GM18519 (cell line): ENCODE results near the gene CCDC174.
"Not testable (repeated sequence)": the region's sequence is repeated elsewhere in the genome, so short reads cannot be mapped to it uniquely, and the experiment has no call there.

Source experiments
- ATAC-seq: cut with Tn5 transposase; IDR thresholded peaks from one replicate; pipeline ENCODE4 v1.9.1; 2021; ENCODE audit warnings: mild to moderate bottlenecking, moderate library complexity; ENCODE audit not compliant: unreplicated experiment, low FRiP score

CCDC174 gene

GRCh38 chr3:14651440-14652251, at the start of gene CCDC174:
TSS of gene CCDC174 (plus strand) at chr3:14651762. CDS start at chr3:14651837, 75 bp downstream.
- peak; percentile 98 for ATAC-seq

DNA sequence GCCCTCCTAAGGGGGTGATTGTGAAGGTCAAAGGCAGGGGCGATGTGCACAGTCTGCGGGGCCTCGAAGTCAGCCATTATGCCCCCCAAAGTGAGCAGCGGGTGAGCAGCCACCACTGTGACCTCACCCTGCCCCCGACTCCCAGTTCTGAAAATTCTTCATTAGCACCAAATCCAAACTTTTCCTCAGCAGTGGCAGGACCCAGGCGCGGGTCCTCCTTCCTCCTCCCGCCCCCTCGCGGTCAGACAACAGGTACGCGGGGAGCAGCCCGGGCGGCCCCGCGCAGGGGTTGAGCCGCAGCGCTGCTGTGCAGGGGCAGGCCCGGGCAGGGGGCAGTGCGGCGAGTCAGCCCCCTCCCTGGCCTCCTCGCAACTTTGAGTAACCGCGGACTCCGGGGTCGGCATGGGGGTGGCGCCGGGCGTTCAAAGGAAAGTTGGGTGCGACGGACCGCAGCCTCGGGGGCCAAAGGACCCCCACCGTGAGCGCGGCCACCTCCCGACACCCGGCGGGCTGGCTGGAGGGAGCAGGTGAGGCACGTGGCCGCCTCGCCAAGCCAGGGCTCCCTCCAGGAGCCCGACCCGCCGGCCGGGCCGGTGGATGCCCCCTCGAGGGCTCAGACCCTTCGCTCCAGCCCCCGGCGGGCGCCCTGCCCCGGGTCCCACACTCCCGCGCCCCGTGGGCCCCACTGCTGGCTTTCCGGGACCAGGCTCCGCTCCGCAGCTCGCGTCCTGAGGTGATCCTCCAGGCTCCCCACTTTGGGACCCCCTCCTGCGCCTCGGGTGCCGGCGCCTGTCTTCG, 49.4 kb upstream of the CCDC174 start:
- no peak for ATAC-seq

- ATAC-seq: no peak
Measured at GRCh38 chr3:14602804-14603644, 48.5 kb upstream of the CCDC174 start.

- no peak for ATAC-seq
Measured at GRCh38 chr3:14605067-14605466, 46.5 kb upstream of the CCDC174 start.

DNA sequence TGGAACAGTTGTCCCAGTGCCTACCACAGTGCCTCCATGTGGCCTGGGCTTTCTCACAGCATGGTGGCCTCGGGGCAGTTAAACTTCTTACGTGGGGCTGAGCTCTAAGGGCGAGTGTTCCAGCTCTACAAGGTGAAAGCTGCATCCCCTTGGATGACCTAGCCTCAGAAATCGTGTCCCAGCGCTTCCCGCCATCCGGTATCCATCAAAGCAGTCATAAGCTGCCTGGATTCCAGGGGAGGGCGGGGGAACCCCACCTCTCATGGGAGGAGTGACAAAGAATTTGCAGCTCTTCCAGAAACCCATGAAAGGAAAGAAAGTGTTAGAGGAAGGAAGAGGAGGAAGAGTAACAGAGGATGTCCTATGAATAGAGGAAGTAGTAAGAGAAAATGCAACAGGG, 45.8 kb upstream of the CCDC174 start:
- no peak for ATAC-seq

DNA sequence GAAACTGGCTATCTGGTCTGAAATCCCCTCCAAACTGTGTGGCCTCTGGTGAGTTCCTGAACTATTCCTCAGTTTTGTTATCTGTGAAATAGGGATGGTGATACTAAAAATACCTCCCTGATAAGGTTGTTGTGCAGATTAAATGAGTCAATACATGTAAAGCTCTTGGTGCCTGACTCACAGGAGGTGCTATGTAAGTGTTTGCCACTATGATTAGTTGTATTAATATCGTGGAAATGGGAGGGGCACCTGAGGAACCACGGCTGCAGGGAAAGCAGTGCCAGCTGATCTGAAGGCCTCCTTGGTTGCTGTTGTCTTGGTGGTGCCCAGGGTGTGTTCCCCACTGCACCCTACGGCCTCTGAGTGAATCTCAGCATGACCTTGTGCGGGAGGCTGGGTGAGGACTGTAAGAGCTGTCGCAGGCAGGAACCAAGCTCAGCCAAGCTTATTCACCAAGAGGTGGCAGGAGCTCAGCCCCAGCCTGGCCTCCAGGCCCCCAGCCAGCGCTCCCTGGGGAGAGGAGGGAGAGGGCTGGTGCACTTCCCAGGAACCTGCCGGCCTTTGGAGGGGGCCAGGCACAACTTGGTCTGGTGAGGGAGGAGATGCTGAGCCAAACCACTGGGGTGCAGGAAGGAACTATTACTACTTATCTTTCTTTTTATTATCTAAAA, 44.8 kb upstream of the CCDC174 start:
- ATAC-seq: no peak

DNA sequence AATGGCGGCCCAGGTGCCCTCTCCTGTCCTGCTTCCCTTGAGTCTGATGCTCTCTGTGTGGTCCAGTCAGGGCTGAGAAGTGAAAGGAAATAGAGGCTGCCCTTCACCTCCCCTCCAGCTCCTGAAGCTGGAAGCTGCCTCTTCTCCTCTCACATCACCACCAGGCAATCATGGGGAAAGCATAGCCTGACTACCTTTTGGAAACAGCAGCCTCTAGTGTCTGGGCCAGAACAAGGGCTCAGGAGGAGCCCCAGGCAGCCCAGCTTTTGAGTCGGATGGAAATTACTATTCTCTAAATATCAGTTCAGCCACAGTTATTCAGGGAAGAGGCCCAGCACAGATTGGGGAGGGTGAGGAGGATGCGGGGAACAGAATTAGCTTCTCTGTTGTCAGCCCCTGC, 43.3 kb upstream of the CCDC174 start:
- ATAC-seq: no peak

DNA sequence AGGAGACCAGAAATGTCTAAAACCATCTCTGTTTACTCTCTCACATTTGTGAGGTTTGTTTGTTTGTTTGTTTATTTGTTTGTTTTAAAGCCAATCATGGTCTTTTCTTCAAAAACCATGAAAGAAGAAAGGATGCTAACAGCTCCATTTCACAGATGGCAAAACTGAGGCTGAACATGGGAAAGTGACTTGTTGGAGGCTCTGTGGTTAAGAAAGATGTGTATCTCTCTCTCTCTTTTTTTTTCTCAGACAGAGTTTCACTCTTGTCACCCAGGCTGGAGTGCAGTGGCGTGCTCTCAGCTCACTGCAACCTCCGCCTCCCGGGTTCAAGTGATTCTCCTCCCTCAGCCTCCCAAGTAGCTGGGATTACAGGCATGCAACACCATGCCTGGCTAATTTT, 42.5 kb upstream of the CCDC174 start:
- not testable (repeated sequence) for ATAC-seq

- ATAC-seq: no peak
Measured at GRCh38 chr3:14609506-14609905, 42.1 kb upstream of the CCDC174 start.

- no peak for ATAC-seq
Measured at GRCh38 chr3:14609941-14610340, 41.6 kb upstream of the CCDC174 start.

DNA sequence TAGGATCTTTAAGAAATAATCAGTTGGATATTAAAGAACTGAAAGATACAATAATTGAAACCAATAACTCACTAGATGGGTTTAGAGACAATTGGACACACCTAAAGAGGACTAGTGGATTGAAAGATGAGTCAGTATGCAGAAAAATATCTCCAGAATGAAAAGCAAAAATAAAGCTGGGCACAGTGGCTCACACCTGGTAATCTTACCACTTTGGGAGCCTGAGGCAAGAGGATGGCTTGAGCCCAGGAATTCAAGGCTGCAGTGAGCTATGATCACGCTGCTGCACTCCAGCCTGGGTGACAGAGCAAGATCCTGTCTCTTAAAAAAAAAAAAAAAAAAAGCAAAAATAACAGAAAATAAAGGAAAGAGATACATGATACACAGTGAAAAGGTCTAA, 37.4 kb upstream of the CCDC174 start:
- ATAC-seq: no peak

- no peak for ATAC-seq
Measured at GRCh38 chr3:14614862-14615261, 36.7 kb upstream of the CCDC174 start.

DNA sequence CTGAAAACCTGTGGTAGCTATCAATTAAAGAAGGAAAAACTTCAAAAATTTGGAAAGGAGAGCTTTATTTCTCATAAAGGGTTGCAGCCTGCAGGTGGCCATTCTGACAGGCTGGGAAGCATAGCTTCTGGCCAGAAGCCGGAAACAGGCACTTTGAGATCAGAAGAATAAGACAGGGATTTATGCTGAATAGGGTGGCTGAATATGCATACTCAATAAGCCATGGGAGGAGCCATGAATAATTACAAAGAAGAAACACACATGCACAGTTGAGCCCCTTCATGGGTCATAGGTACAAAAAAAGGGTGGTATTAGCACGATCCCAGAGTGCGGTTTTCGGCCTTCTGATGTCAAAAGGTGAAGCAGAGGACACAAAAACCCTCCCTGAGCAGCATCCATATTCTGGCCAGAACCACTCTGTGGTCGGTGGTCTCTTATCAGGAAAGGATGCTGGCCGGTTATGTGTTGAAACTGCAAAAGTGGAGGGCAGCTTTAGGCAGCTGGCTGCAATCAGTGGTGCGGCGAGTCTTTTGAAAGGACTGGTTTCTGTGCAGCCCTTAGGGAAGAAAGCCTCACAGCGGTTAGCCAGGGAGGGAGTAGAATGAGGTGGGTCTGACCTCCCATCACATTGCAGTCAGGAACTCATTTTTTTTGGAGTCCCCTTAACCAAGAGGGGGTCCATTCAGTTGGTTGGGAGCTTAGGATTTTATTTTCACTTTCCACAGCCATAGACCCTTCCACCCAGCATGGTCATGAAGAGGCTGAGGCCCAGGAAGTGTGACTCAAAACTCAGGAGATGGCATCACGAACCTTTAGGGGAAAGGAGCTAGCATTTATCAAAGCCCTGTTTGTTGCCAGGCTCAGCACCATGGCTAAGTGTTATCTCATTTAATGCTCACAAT, 34.7 kb upstream of the CCDC174 start:
- no peak for ATAC-seq

DNA sequence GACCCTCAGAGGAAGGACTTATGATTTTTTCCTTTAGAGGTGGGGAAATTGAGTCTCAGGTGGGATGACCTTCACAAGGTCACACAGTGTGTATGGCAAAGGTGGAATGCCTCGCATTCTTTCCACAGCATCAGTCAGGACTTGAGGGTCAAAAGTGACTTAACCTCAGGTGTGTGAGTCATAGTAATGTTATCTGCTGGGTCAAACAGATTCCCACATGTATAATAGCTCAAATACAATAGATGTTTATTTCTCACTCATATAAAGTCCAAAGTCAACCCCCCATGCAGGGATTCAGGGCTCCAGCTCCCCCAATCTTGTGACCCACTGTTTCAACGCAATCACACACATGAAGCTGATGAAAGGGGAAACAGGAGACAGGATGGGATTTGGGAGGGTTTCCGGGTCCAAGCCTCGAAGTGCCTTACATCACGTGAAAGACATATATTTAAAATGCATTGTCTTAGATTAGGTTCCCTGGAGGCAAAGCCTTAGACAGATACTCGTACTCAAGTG, 34.0 kb upstream of the CCDC174 start:
- ATAC-seq: no peak

DNA sequence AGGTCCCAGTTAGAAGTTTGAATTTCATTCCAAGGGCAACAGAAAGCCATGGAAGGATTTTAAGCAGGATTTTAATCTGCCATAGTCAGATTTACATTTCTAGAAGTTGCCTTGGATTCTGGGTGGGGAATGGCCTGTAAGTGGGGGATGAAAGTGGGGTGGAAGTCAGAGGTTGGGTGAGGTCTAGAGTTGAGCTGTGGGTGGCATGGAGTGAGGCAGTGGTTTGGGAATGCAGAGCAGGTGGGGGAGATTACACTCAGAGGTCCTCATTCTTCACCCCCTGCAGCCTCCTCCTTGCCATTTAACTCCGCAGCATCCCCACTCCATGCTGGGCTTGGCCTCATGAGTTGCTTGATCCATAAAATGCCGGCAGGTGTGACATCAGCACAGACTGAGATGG, 32.0 kb upstream of the CCDC174 start:
- ATAC-seq: no peak

GRCh38 chr3:14620512-14620911, 31.1 kb upstream of the CCDC174 start:
- ATAC-seq: no peak

DNA sequence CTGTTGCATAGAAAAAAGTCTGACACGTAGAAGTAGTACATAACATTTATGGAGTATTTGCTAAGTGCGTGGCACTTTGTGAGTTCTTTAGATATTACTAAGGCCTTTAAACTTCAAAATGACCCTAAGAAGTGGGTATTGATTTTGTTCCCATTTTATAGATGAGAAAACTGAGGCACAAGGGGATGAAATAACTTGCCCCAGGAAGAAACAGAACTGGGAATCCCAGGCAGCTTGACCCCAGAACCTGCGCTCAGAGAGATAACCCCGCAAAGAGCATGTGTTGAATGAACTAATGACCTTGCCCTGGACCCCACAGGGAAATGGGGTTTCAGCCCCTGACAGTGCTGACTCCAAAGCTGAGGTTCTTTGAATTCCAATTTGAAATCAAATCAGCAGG, 30.5 kb upstream of the CCDC174 start:
- no peak for ATAC-seq

- no peak for ATAC-seq
Measured at GRCh38 chr3:14622368-14622767, 29.2 kb upstream of the CCDC174 start.

GRCh38 chr3:14623569-14624051, 28.0 kb upstream of the CCDC174 start:
- ATAC-seq: no peak
